H1 (cell line): ENCODE data around the gene TBC1D2B. TPM values are rescaled to one million over a fixed set of nuclear protein-coding genes. Genes with fewer than 3 reads are reported as not detected.

Experiments
- CTCF ChIA-PET: fragments of 300-600 bp; sonication (Branson Sonifier 250); formaldehyde crosslinking; loops from one replicate; lab custom pipeline; 2021; ENCODE audit not compliant: partially characterized antibody; lab: Charles Lee
- POLR2A ChIA-PET: fragments of 300-600 bp; sonication (Branson Sonifier 250); formaldehyde crosslinking; loops from one replicate; lab custom pipeline; 2021; ENCODE audit warnings: inconsistent platforms; ENCODE audit not compliant: partially characterized antibody; lab: Charles Lee
- DNase-seq, 2 experiments: peaks; one replicate each; pipeline versions ENCODE4 v3.0.0 to v3.0.0-alpha.2; 2010 to 2022; ENCODE audit warnings: low spot score in 2 of 2, low read depth in 1 of 2, mixed read lengths in 1 of 2
- FAIRE-seq: peaks from 2 replicates; lab custom pipeline; 2011; peaks lifted over from hg19 to GRCh38; lab: Jason Lieb, UNC
- H2AFZ ChIP-seq: 2 replicates; pipeline ENCODE4 v1.8.1; 2012; ENCODE audit warnings: low read length, inconsistent platforms
- H2AK5ac ChIP-seq: 2 replicates; pipeline ENCODE4 v1.6.1; 2013; ENCODE audit warnings: low read depth, low read length
- H2BK120ac ChIP-seq: replicated peaks from 2 replicates; pipeline ENCODE3; 2013; ENCODE audit warnings: low read depth, low read length, inconsistent platforms
- H2BK12ac ChIP-seq: 2 replicates; pipeline ENCODE4 v1.6.1; 2013; ENCODE audit warnings: low read depth, low read length
- H2BK15ac ChIP-seq: 2 replicates; pipeline ENCODE4 v1.6.1; 2013; ENCODE audit warnings: low read length
- H2BK20ac ChIP-seq: 2 replicates; pipeline ENCODE4 v1.6.1; 2013; ENCODE audit warnings: low read length
- H2BK5ac ChIP-seq: 2 replicates; pipeline ENCODE4 v1.6.1; 2013; ENCODE audit warnings: low read depth, low read length
- H3K14ac ChIP-seq: 2 replicates; pipeline ENCODE4 v1.6.1; 2013; ENCODE audit warnings: inconsistent platforms; ENCODE audit not compliant: insufficient read length
- H3K18ac ChIP-seq: 2 replicates; pipeline ENCODE4 v1.6.1; 2013; ENCODE audit warnings: low read length; ENCODE audit errors: extremely low read depth
- H3K23ac ChIP-seq: 2 replicates; pipeline ENCODE4 v1.6.1; 2013; ENCODE audit warnings: inconsistent platforms; ENCODE audit not compliant: insufficient read length
- H3K23me2 ChIP-seq: 2 replicates; pipeline ENCODE4 v1.6.1; 2013; ENCODE audit warnings: low read depth, low read length
- H3K27ac ChIP-seq: 2 replicates; pipeline ENCODE4 v1.6.1; 2011; ENCODE audit warnings: low read depth, low read length, inconsistent platforms
- H3K27me3 ChIP-seq, 4 experiments: replicated peaks in 1 of 4; 1 replicate in 1 of 4; 2 replicates in 3 of 4; pipeline versions ENCODE4 v1.6.1 to v1.8.1; 2011 to 2013; ENCODE audit warnings: low read length in 3 of 4, mild to moderate bottlenecking in 3 of 4, inconsistent platforms in 2 of 4, mixed read lengths in 2 of 4, moderate library complexity in 1 of 4; ENCODE audit not compliant: control insufficient read depth in 3 of 4, insufficient read depth in 3 of 4; ENCODE audit errors: extremely low read depth in 1 of 4
- H3K36me3 ChIP-seq, 4 experiments: 2 replicates each; pipeline versions ENCODE4 v1.6.1 to v1.8.1; 2011 to 2013; ENCODE audit warnings: mild to moderate bottlenecking in 4 of 4, low read length in 3 of 4, moderate library complexity in 2 of 4, control low read depth in 1 of 4, inconsistent platforms in 1 of 4; ENCODE audit not compliant: insufficient read depth in 4 of 4, control insufficient read depth in 2 of 4
- H3K4ac ChIP-seq: replicated peaks from 2 replicates; pipeline ENCODE3; 2013; ENCODE audit warnings: low read length, low read depth, mixed read lengths, inconsistent platforms; ENCODE audit not compliant: insufficient read length
- H3K4me1 ChIP-seq, 4 experiments: replicated peaks in 1 of 4; 1 replicate in 1 of 4; 2 replicates in 3 of 4; pipeline versions ENCODE4 v1.6.1 to v1.8.1; 2011 to 2013; ENCODE audit warnings: low read length in 3 of 4, inconsistent platforms in 2 of 4, mixed read lengths in 1 of 4; ENCODE audit not compliant: insufficient read depth in 4 of 4, control insufficient read depth in 3 of 4
- H3K4me2 ChIP-seq, 2 experiments: 2 replicates each; pipeline versions ENCODE4 v1.6.1 to v1.8.1; 2011 to 2013; ENCODE audit warnings: low read depth in 2 of 2, low read length in 2 of 2, control low read depth in 1 of 2, inconsistent platforms in 1 of 2, mild to moderate bottlenecking in 1 of 2; ENCODE audit not compliant: insufficient read depth in 1 of 2
- H3K4me3 ChIP-seq, 4 experiments: fragments of 200-600, 300-600 bp in 1 of 4; sonication (generic), shearing (Covaris generic), sonication (Bioruptor Twin) in 1 of 4; 2 replicates each; pipeline versions ENCODE4 v1.5.1 to v1.8.1; 2011 to 2016; ENCODE audit warnings: low read length in 4 of 4, low read depth in 3 of 4, control low read depth in 2 of 4, inconsistent platforms in 2 of 4, mild to moderate bottlenecking in 2 of 4, mixed read lengths in 1 of 4, moderate library complexity in 1 of 4; ENCODE audit not compliant: insufficient read depth in 2 of 4; ENCODE audit errors: extremely low read depth in 1 of 4
- H3K56ac ChIP-seq: replicated peaks from 2 replicates; pipeline ENCODE3; 2013; ENCODE audit warnings: low read depth, mild to moderate bottlenecking, mixed read lengths, low read length, inconsistent platforms; ENCODE audit not compliant: insufficient read length
- H3K79me1 ChIP-seq: 2 replicates; pipeline ENCODE4 v1.6.1; 2013; ENCODE audit warnings: low read depth, low read length, control low read depth
- H3K79me2 ChIP-seq, 2 experiments: 2 replicates each; pipeline versions ENCODE4 v1.6.1 to v1.8.1; 2012 to 2013; ENCODE audit warnings: low read length in 2 of 2, mild to moderate bottlenecking in 2 of 2, inconsistent platforms in 1 of 2; ENCODE audit not compliant: insufficient read depth in 2 of 2, control insufficient read depth in 1 of 2
- H3K9ac ChIP-seq, 4 experiments: replicated peaks in 1 of 4; 1 replicate in 1 of 4; 2 replicates in 3 of 4; pipeline versions ENCODE4 v1.6.1 to v1.8.1; 2011 to 2013; ENCODE audit warnings: low read depth in 3 of 4, low read length in 3 of 4, control low read depth in 2 of 4, mild to moderate bottlenecking in 2 of 4, moderate library complexity in 2 of 4, inconsistent platforms in 1 of 4; ENCODE audit errors: extremely low read depth in 1 of 4
- H3K9me3 ChIP-seq, 2 experiments: 2 replicates each; pipeline versions ENCODE4 v1.6.1 to v1.8.1; 2012 to 2013; ENCODE audit warnings: mild to moderate bottlenecking in 2 of 2, moderate library complexity in 2 of 2, control low read depth in 1 of 2, inconsistent platforms in 1 of 2, low read depth in 1 of 2, low read length in 1 of 2, mixed read lengths in 1 of 2; ENCODE audit not compliant: insufficient read depth in 2 of 2
- H4K20me1 ChIP-seq, 2 experiments: replicated peaks in 1 of 2; 2 replicates each; pipeline versions ENCODE3 to v1.8.1; 2011 to 2013; ENCODE audit warnings: inconsistent platforms in 2 of 2, low read length in 2 of 2, mild to moderate bottlenecking in 1 of 2; ENCODE audit not compliant: insufficient read depth in 2 of 2, control insufficient read depth in 1 of 2
- H4K5ac ChIP-seq: 2 replicates; pipeline ENCODE4 v1.6.1; 2013; ENCODE audit warnings: low read length, low read depth, mixed read lengths, inconsistent platforms; ENCODE audit not compliant: insufficient read length
- H4K8ac ChIP-seq: 2 replicates; pipeline ENCODE4 v1.8.0; 2013; ENCODE audit warnings: mild to moderate bottlenecking, moderate library complexity, low read length, inconsistent platforms; ENCODE audit not compliant: insufficient read depth; ENCODE audit errors: extremely low read depth
- H4K91ac ChIP-seq: replicated peaks from 2 replicates; pipeline ENCODE3; 2013; ENCODE audit warnings: low read length, mixed read lengths, inconsistent platforms; ENCODE audit not compliant: insufficient read length
- EGR1 ChIP-seq: IDR thresholded peaks from 2 replicates; pipeline ENCODE4 v1.6.1; 2011; ENCODE audit warnings: low read depth, low read length, borderline replicate concordance
- EP300 ChIP-seq, 2 experiments: IDR thresholded peaks; 1 replicate in 1 of 2; 2 replicates in 1 of 2; pipeline ENCODE4 v1.6.1; 2011 to 2012; ENCODE audit warnings: low read depth in 2 of 2, low read length in 2 of 2, mild to moderate bottlenecking in 2 of 2, borderline replicate concordance in 1 of 2, inconsistent platforms in 1 of 2, moderate library complexity in 1 of 2
- FOSL1 ChIP-seq: IDR thresholded peaks from 2 replicates; pipeline ENCODE4 v1.6.1; 2011; ENCODE audit warnings: mild to moderate bottlenecking, low read depth, low read length, moderate library complexity; ENCODE audit not compliant: insufficient read depth
- HDAC6 ChIP-seq: IDR thresholded peaks from one replicate; pipeline ENCODE4 v1.7.1; 2012; ENCODE audit warnings: low read depth, mild to moderate bottlenecking, inconsistent platforms, low read length, moderate library complexity
- SIX5 ChIP-seq: IDR thresholded peaks from 2 replicates; pipeline ENCODE4 v1.6.1; 2011; ENCODE audit warnings: mild to moderate bottlenecking, low read depth, low read length
- YY1 ChIP-seq: IDR thresholded peaks from 2 replicates; pipeline ENCODE4 v1.6.1; 2011; ENCODE audit warnings: low read depth, mild to moderate bottlenecking, low read length
- WGBS, 2 experiments: shearing (Covaris generic) in 1 of 2; methylation state at CpG; one replicate each; pipeline versions ENCODE4 v1.1.6 to v1.1.7; 2013 to 2015; ENCODE audit warnings: low lambda C conversion rate in 2 of 2, mixed read lengths in 2 of 2, inconsistent platforms in 1 of 2, low coverage in 1 of 2, missing lambda C conversion rate in 1 of 2; ENCODE audit not compliant: insufficient replicate concordance in 2 of 2, insufficient coverage in 1 of 2, insufficient read length in 1 of 2; ENCODE audit errors: extremely low coverage in 1 of 2, missing lambda C conversion rate in 1 of 2; 5-methylcytosine and 5-hydroxymethylcytosine counted together
- polyA plus RNA-seq, 7 experiments: library from polyadenylated mRNA; depleted of rRNA in 3 of 7; stranded (reverse) in 5 of 7; unstranded in 2 of 7; fragments of >200 nt in 5 of 7; fragments of 200-250 nt in 2 of 7; gene quantifications; 1 replicate in 5 of 7; 2 replicates in 1 of 7; 4 replicates in 1 of 7; pipeline versions ENCODE4 v1.2.1 to v1.2.3, GENCODE V29; 2011 to 2013; ENCODE audit warnings: missing spikeins in 2 of 7, mixed read lengths in 2 of 7
- total RNA-seq: library from RNA; stranded (reverse); fragmentation: NEBNext Ultra II Directional; extraction: Animal tissue kit (Norgen Biotek cat#: 25700); gene quantifications from 2 replicates; pipeline ENCODE4 v1.2.1, GENCODE V29; 2021

The TBC1D2B gene
- total and polyA plus RNA-seq, 2 of the 8 experiments (the other 6 are each of a cell fraction or from before 2014, with no cell fraction given), result 11.9 to 19.5 TPM

- Histone ChIP-seq H2AFZ (no peak overlapping the region), H4K5ac (no peak overlapping the region), H3K36me3 (no peaks in the 10 kb centered on the region; a peak in 1 of 8 replicates), H3K23ac (no peak overlapping the region), H3K56ac (no peak overlapping the region), H3K79me1 (peaks cover 6% of the 10 kb centered on the region; the same call in 1 of the 2 replicates), H3K23me2 (no peaks in the 10 kb centered on the region), H4K8ac (no peak overlapping the region), H2BK5ac (no peak overlapping the region), H3K27ac (no peak overlapping the region), H3K18ac (no peak overlapping the region), H4K91ac (no peak overlapping the region), H3K14ac (no peak overlapping the region), H4K20me1 (peaks cover 1 to 10% of the 10 kb centered on the region in 2 experiments), H3K27me3 (no peaks in the 10 kb centered on the region), H2AK5ac (no peak overlapping the region), H3K4me3 (no peak overlapping the region), H2BK15ac (no peak overlapping the region), H2BK20ac (no peak overlapping the region), H3K9me3 (no peaks in the 10 kb centered on the region), H2BK120ac (no peak overlapping the region), H2BK12ac (no peak overlapping the region)
- POLR2A ChIA-PET, result no interaction called here
- CTCF ChIA-PET, result interaction anchor here (0.6 to 2.2 kb wide), 8 partner anchors 8 to 92 kb away, joined by 3 to 6 read pairs (median 5); no protein-coding TSS in a partner anchor
- no peak for FAIRE-seq
- no peak for DNase-seq
- no peak for TF ChIP-seq HDAC6
- TF ChIP-seq FOSL1, result no peak
- no peak for TF ChIP-seq EP300 (IDR thresholded peaks at IDR 0.05; ENCODE audit: borderline replicate concordance in 1 of 2, low read depth in 2 of 2, low read length in 2 of 2)
- TF ChIP-seq SIX5, result no peak
- no peak for TF ChIP-seq EGR1
- no peak for TF ChIP-seq YY1
- TF ChIP-seq, all 59 proteins: peak for 0
- peaks cover 3 to 16% (median 5%) of the 10 kb centered on the region in 4 experiments for H3K4me1 ChIP-seq
- no peak overlapping the region for H3K9ac ChIP-seq
- no peak overlapping the region for H3K4ac ChIP-seq
- H3K4me2 ChIP-seq, result no peak overlapping the region
- peaks cover 0 to 14% of the 10 kb centered on the region in 2 experiments; a peak in 1 of 4 replicates for H3K79me2 ChIP-seq
- WGBS, 2 experiments, result 89% methylated on average over 5 of the region's 5 CpGs; no CpG with 5 or more reads in 1 of the 2 experiments
These were observed 19.7 kb downstream of the TBC1D2B start for GRCh38 chr15:78057803-78058202.
